Stimulated activated CD8-positive, alpha-beta memory T cell treated with anti-CD3 and anti-CD28 coated beads, Interleukin-12 subunit alpha, Interleukin-12 subunit beta, amount 100 ng/mL, for 24 hours (primary cell): ENCODE results near the gene SNRPD3.
"Not testable (repeated sequence)": the region's sequence is repeated elsewhere in the genome, so short reads cannot be mapped to it uniquely, and the experiment has no call there.

Source experiments
- DNase-seq: peaks from one replicate; pipeline ENCODE4 v3.0.0-alpha.2; 2020; ENCODE audit errors: extremely low read depth

SNRPD3 gene

GRCh38 chr22:24592058-24592850 lies 36.5 kb downstream of the SNRPD3 start:
- no peak for DNase-seq

DNA sequence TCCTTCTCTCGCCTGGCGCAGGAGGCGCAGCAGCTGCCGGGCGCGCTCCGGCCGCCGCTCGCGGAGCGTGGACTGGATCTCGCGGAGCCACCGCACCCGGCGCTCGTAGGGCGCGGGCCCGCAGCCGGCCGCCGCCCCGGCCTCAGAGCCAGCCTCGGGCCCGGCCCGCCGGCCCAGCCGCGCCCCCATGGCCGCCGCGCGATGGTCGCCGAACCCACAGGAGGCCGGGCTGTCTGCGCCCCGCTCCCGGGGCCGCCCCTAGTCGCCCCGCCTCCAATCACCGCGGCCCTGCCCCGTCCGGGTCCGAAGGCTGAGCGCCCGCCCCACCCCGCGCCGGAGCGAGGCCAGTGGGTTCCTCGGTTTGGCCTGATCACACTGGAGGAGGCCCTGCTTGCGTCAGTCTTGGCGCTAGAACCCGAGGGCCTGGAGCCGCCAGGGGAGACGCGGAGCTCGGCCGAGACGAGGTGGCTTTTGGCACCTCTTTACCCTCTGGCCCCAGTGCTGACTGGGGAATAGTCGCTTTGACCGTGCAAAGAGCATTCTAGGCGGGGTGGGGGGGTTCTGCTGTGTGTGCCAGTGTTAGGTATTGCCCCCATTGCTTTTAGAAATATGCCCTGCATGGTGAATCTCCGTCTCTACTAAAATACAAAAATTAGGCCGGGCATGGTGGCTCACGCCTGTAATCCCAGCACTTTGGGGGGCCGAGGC lies 37.2 kb downstream of the SNRPD3 start, which contains the start of gene LRRC75B:
Gene LRRC75B (minus strand): TSS at position 223 of the 708 bp plus-strand sequence. CDS start 34 bp downstream, at position 189.
- DNase-seq, result no peak

DNA sequence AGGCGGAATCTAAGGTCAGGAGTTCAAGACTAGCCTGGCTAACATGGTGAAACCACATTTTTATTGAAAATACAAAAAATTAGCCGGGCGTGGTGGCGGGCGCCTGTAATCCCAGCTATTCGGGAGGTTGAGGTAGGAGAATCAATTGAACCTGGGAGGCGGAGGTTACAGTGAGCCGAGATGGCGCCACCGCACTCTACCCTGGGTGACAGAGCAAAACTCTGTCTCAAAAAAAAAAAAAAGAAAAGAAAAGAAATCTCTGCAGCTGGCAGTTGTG lies 37.7 kb downstream of the SNRPD3 start:
- DNase-seq, result not testable (repeated sequence)

DNA sequence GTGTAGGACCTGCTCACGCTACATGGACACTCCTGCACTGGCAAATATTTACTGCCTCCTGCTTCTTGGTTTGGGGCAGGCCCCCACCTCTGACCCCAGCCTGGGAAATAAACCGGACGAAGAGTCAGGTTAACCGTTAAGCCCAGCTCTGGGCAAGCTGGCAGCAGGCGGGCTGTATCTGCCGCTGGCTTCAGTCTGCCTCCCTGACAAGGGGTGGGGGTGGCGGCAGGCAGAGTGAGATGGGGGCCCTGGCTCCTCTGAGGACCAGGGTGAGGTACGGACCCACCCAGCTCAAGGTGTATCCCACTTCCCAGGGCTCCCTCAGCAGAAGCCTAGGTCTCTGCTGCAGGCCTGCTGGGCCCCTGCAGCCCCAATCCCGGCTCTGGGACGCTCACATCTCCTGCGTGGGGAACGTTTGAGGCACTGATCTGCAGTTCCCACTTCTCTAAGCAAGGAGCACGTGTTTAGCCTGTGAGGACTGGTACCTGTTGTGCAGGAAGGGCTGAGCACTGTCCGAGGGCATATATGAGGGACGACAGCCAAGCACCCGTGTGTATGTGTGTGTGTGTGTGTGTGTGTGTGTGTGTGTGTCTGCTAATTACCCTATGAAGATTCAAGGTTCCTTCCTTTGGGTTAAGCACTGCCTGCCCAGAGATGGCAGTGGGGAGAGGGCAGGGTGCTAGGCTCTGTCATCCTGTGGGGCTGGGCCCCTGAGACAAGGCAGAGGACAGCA lies 38.2 kb downstream of the SNRPD3 start:
- DNase-seq, result no peak

GRCh38 chr22:24594569-24595120 lies 38.8 kb downstream of the SNRPD3 start:
- DNase-seq, result no peak

DNA sequence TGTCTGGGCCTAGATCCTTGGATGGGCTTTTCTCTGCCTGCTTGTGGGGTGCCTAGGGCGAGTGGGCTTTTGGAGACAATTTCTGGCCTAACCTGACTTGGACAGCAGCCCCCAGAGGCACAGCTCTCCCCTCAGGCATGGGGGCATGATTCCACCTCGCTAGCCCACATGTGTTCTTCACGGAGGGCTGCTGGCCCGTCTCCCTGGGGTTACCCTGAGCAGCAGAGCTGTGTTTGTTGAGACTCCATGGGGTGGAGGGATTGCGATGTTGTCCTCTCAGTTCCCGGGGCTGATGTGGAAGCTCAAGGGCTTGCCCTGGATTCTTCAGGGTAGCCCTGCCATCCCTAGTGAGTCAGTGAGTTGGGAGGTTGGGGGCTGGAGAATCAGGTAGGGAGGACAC lies 39.4 kb downstream of the SNRPD3 start:
- DNase-seq, result no peak

- DNase-seq, result no peak
Observed at GRCh38 chr22:24595863-24596262, 40.1 kb downstream of the SNRPD3 start.

DNA sequence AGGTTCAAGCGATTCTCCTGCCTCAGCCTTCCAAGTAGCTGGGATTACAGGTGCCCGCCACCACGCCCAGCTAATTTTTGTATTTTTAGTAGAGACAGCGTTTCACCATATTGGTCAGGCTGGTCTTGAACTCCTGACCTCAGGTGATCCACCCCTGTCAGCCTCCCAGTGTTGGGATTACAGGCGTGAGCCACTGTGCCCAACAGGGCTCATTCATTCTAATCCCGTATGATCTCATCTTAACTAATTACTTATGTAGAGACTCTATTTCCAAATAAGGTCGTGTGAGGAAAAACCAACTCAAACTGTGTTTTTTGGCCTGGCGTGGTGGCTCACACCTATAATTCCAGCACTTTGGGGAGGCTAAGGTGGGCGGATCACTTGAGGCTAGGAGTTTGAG lies 41.3 kb downstream of the SNRPD3 start:
- not testable (repeated sequence) for DNase-seq

- no peak for DNase-seq
Observed at GRCh38 chr22:24599514-24599913, 43.7 kb downstream of the SNRPD3 start.

DNA sequence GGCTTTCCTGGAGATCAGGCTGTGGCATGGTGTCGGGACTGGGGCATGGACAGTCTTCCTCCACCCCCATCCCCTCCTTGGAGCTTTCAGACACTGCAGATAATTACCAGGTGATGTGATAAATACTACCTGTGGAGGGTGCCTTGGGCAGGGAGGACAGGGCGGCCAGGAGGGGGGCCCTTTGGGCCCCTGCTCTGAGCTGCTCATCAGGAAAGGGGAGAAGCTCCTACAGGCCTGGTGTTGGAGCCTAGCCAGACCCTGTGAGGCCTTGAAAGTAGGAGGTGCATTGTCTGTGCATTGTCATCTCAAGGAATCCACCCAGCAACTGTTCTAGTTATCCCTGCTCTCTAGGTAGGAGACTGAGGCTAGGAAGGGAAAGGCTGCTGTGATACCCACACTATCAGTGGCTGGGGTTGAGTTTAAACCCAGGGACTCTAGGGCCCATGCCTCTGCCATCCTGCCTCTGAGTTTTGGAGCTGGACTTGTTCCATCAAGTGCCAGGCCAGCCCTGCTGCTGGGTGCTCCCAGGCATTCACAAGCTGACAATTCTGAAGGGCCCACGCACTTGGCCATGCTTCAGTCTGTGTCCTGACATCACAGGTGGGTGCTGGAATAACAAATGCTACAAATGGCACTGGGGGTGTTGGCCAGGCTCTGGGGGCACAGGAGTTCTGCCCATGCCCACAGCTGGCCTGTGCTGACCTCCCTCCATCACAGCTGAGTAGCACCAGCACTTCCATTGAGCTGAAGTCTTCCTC lies 44.3 kb downstream of the SNRPD3 start:
- DNase-seq, result not testable (repeated sequence)

GRCh38 chr22:24601217-24602104 lies 45.7 kb downstream of the SNRPD3 start:
- DNase-seq, result no peak

DNA sequence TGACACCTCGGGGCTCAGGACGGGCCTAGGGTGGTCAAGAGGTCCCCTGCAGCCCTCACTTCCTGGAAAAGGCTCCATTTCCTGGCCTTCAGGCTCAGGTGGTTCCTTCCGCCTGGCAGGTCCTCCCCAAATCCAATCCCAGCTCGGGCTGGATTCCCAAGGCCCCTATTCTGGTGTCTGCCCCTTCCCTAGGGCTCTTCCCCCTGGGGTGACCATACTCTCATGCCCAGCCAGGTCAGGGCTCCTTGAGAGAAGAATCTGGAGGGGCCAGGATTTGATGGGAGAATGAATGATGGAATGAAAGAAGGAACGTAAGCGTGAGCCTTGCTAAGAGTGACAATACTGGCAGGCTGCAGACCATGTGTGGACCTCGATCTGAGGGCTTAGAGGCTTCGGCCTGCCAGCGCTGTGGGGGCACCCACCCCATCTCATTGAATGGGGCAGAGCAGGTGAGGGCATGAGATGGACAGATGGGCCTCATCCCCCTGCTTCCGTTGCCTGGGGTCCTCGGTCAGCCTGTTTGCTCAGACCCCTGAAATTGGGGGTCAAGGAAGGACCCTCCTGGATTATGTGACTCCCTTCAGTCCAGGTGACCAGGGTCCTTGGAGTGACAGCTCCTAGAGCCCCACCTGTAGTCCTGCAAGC lies 46.4 kb downstream of the SNRPD3 start:
- not testable (repeated sequence) for DNase-seq

DNA sequence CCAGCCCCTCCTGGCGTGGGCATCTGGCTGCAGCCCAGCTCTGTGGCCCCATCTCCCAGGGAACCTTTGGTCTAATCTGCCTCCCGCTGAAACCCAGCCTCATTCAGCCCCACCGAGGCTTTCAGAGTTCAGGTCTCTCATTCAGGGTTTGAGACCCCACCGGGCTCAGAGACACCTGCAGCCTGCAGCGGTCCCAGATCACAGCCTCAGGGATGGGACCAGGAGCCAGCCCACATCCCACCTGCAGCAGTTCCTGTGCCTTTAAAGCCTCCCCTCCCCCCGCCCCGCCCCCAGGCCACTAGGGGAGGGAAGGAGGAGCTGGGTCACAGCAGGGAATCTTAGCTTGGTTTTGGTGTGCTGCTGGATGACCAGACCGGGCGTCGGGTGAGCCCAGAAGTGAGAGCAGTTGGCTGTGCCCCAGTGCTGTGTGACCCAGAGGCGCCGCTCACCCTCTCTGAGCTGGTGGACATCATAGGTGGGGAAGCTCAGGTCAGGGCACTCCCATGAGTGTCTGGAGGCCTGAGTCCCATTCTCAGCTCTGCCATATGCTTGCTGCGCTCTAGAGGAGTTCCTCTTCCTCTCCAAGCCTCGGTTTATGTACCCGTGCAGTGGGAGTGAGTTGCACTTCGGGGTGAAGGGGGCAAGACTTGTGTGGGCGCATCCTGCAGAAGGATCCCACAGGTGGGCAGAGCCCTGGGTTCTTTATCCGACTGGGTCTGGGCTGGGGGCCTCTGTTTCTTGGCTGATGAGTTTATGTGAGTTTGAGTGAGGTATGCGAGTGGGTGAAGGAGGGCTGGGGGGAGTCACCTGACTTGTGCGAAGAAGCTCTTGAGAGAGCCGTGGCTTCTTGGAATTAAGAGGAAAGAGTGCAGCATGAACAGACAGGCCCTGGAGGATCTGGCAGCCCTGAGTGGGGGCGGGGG lies 47.3 kb downstream of the SNRPD3 start, which contains the start of gene GGT1:
Gene GGT1 (plus strand): TSS at position 347 of the 923 bp plus-strand sequence. CDS start 7,889 bp downstream, outside the sequence.
- not testable (repeated sequence) for DNase-seq

- not testable (repeated sequence) for DNase-seq
Observed at GRCh38 chr22:24603770-24604629, 48.2 kb downstream of the SNRPD3 start.

DNA sequence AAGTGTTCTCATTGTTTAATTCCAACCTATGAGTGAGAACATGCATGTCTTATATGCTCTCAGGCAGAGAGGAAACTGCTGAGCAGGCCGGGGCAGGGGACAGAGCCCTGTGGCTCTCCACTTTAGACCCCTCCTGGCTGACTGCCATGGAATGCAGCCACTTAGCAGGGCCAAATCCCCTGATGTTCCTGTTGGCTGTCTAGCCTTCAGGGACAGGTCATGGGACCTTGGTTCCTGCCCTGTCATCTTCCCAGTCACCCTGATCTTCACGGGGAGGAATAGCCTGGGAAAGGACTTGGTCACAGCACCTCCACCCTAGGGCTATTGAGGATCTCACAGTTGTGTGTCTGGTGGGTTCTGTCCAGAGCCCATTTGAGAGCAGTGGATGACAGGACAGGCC lies 50.5 kb downstream of the SNRPD3 start:
- DNase-seq, result not testable (repeated sequence)

DNA sequence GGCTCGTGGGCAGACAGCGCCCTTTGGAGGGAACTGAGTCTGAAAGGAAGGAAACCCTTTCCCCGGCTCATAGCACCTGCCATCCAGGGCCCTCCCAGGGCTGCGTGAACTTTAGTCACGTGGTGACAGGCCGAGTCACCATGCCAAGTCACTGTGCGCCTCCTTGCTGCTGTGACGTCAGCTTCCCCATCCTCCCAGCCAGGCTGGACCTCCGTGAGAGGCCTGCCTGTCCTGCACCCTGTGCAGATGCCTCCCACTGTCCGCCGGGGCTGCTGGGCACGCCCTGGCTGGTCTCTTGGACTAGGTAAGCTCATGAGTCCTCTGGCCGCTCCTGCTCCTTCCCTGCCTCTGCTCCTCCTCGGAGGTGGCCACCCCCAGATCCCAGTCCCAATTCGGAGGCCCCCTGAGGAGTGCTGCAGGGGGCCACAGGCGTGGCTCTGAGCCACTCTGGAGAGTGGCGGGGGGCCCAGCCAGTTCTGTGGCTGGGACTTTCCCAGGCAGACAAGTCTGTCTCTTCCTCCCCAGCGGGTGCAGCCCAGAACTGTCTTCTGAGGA lies 51.7 kb downstream of the SNRPD3 start:
- DNase-seq, result peak; percentile 17

DNA sequence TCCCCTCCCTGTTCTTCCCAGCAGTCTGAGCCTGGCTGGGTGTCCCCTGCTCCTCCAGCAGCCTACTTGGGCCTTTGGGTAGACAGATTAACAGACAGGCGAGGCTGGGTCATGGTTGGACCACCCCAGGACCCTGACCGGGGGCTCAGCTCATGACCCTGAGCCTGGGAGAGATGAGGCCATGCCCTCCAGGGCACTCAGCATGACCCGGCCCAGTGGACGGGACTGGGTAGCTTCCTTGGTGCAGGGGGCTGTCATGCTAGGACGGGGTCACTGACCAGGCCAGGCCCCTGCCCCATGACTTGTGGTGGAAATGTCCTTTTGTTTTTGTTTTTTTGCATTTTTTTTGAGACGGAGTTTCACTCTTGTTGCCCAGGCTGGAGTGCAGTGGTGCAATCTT lies 52.5 kb downstream of the SNRPD3 start:
- not testable (repeated sequence) for DNase-seq
